Measurements from ENCODE around the gene NELL2. TPM values are rescaled to one million over a fixed set of nuclear protein-coding genes. Genes with fewer than 3 reads are reported as not detected.

NELL2 gene
- total RNA-seq, 4 donors from 2014 or later = 1.1 to 22.9 (median 15.6) TPM

GRCh38 chr12:44654646-44655639 lies 221.2 kb downstream of the NELL2 start:
- ATAC-seq (ENCODE audit: low FRiP score) = no peak
- DNase-seq (ENCODE audit: low spot score) = no peak
- TF ChIP-seq, protein P1, sequence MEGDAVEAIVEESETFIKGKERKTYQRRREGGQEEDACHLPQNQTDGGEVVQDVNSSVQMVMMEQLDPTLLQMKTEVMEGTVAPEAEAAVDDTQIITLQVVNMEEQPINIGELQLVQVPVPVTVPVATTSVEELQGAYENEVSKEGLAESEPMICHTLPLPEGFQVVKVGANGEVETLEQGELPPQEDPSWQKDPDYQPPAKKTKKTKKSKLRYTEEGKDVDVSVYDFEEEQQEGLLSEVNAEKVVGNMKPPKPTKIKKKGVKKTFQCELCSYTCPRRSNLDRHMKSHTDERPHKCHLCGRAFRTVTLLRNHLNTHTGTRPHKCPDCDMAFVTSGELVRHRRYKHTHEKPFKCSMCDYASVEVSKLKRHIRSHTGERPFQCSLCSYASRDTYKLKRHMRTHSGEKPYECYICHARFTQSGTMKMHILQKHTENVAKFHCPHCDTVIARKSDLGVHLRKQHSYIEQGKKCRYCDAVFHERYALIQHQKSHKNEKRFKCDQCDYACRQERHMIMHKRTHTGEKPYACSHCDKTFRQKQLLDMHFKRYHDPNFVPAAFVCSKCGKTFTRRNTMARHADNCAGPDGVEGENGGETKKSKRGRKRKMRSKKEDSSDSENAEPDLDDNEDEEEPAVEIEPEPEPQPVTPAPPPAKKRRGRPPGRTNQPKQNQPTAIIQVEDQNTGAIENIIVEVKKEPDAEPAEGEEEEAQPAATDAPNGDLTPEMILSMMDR (IDR thresholded peaks at IDR 0.05) = no peak

DNA sequence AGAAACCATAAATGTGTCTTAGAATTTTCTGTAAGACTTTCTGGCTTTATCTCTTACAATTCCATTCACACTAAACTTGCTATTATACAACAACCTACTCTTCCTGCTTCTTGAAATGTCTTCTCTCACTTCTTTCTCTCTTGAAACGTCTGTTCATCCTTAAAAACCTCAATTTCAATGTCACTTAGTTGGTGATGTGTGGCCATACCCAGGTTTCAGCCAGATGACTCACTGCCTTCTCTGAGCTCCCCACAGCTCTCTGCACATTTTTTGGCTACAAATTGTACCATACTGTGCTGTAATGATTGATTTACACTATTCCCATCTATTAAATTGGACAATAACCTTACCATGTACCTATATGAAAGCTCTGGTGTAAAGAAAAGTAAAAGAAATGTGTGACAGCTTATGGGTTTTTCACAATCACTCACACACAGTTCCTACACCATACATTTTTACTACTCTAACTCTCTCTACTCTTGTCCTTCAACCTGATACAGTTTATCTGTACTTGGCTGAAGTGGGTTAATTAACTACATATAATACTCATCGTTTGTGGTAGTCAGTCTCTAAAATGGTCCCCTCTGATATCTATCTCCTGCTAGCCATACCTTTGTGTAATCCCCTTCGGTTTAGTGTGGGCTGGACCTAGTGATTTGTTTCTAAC lies 222.1 kb downstream of the NELL2 start:
- TF ChIP-seq, protein P1 (IDR thresholded peaks at IDR 0.05) = no peak
- no peak for ATAC-seq (ENCODE audit: low FRiP score)

DNA sequence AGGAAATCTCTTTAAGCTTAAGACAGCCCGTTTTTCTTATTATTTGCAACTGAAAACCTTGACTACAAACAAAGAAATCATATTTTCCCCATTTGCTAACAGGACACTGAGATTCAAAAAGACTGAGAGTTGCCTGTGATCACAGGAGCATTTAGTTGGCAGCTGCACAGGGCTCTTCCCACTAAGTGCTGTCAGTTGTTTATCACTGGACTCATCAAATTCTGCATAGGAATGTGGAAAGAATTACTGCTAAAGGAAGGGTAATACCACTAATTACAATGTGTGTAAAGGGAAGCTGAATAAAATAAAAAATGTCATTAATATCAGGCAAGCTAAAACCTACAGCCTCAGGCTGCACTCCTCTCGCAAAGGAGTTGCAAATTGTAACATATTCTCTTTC lies 226.4 kb downstream of the NELL2 start:
- TF ChIP-seq, protein P1 (IDR thresholded peaks at IDR 0.05) = no peak
- ATAC-seq (ENCODE audit: low FRiP score) (no peak), DNase-seq (ENCODE audit: low spot score) (no peak)

More for the DNA sequence above, 222.1 kb downstream of the NELL2 start:
- no peak for DNase-seq (ENCODE audit: low spot score)

DNA sequence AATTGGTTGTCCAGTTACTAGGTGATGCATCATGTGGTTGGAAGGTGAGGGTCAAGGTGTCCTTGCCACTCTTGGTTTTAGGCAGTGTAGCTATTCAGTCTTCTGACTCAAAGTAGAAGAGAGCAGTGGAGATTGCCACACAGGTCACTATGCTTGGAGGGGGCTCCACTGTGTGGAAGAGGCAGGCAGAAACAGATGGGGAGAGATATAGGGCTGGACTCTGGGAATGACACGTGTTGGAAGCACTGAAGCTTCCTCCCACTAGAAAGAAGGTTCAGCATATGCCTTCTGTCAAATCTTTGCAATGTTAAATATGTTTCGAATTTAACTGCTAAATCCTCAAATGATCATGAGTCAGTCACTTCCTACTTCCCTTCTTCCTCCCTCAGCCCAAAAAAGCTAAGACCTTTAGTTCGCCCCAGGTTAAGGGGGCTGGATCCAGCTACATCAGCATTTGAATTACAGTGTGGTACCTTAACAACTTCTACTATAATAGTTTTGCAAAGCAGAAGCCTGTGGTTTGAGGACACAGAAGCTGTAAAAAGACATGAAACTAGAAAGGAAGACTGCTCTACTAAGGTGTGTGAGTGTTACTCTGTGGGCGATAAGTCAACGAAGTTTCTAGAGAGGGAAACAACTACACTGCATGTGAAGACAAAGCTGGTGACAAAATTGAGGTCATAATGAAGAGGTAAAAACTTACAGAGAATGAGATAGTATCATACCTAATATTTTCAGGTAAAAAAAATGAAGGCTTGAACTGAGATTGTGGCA lies 228.0 kb downstream of the NELL2 start:
- no peak for DNase-seq (ENCODE audit: low spot score)
- no peak for ATAC-seq (ENCODE audit: low FRiP score)
- TF ChIP-seq, protein P1 (IDR thresholded peaks at IDR 0.05) = no peak

- ATAC-seq (ENCODE audit: low FRiP score) (no peak), DNase-seq (ENCODE audit: low spot score) (no peak)
- TF ChIP-seq, protein P1 (IDR thresholded peaks at IDR 0.05) = no peak
These were observed 235.5 kb downstream of the NELL2 start for GRCh38 chr12:44640427-44641190.

GRCh38 chr12:44637875-44638274 lies 238.2 kb downstream of the NELL2 start:
- ATAC-seq (ENCODE audit: low FRiP score) (no peak), DNase-seq (ENCODE audit: low spot score) (no peak)
- TF ChIP-seq, protein P1 (IDR thresholded peaks at IDR 0.05) = no peak

Data from omental fat pad (tissue), 4 donors.